GM12875 (cell line): ENCODE data around the gene STK25.

Experiments used
- H3K4me3 ChIP-seq: one replicate; pipeline ENCODE4 v1.5.1; 2011; ENCODE audit warnings: low read depth, low read length, control low read depth
- CTCF ChIP-seq: IDR thresholded peaks from 2 replicates; pipeline ENCODE4 v1.5.1; 2011; ENCODE audit warnings: low read depth, mild to moderate bottlenecking, control low read depth, inconsistent platforms, low read length, moderate library complexity, borderline replicate concordance; ENCODE audit not compliant: insufficient read depth

The STK25 gene

DNA sequence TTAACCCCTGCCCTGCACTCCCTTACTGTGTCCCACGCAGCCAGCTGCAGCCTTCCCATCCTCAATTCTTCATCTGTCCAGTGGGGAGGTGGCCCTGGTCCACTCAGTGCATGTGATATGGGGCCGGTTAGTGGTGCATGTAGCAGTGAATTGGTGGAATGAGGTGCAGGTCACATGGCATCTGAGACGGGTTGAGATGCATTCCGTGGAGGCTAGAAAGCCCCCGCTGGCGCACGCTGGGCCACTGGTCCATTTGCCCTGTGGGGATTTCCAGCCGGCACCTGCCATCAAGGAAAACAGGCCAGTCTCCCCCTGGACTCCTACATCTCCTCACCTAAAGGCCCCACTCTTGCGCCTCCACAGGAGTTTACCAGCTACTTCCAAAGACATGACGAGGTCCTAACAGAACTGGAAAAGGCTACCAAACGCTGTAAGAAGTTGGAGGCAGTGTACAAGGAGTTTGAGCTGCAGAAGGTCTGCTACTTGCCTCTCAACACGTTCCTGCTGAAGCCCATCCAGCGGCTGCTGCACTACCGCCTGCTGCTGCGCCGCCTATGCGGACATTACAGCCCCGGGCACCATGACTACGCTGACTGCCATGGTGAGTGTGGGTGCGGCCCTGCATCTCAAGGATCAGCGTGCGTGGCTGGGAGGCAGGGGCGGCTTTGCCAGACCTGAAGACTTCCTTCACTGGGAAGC is 40.5 kb downstream of the STK25 start:
- no peak for TF ChIP-seq CTCF
- no peak overlapping the region for H3K4me3 ChIP-seq

GRCh38 chr2:241466230-241466629 is 42.2 kb downstream of the STK25 start:
- TF ChIP-seq CTCF: no peak

GRCh38 chr2:241465543-241465942 is 42.8 kb downstream of the STK25 start:
- TF ChIP-seq CTCF: no peak
- no peak overlapping the region for H3K4me3 ChIP-seq

More at GRCh38 chr2:241466230-241466629, 42.2 kb downstream of the STK25 start:
- H3K4me3 ChIP-seq: no peak overlapping the region

DNA sequence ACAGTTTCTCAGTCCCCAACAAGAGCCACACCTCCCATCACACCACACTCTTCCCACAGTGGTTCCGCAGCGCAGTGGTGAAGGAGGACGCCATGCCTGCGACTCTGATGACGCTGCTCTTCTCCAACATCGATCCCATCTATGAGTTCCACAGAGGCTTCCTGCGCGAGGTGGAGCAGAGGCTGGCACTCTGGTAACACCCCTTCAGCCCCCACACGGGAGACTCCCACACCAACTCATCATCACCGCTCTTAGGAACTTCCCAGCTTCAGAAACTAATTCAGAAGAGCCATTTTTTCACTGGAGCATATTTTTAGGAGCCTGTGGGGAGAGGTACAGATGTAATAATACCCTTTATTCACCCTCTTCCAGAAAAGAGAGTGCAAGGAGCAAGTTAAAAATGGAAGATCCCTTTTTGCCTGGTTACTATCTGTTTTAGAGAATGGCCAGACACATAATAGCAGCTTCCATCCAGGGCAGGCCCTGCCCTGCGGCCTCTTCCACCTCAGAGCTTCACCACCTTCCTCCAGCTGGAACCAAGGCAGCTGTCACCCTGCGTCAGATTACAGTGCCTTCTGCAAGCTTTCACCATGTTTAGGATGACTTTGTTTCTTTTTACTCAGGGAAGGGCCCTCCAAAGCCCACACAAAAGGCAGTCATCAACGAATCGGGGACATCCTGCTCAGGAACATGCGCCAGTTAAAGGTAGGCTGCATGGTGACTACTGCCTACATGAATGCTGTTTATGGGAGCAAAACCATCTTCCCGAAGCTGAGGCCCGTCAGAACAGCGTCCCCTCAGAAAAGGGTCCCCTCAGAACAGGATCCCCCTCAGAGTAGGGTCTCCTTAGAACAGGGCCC is 44.9 kb downstream of the STK25 start:
- H3K4me3 ChIP-seq: no peak overlapping the region
- no peak for TF ChIP-seq CTCF

GRCh38 chr2:241461693-241462677 is 46.4 kb downstream of the STK25 start:
- no peak overlapping the region for H3K4me3 ChIP-seq
- no peak for TF ChIP-seq CTCF

GRCh38 chr2:241460631-241461030 is 47.8 kb downstream of the STK25 start:
- no peak overlapping the region for H3K4me3 ChIP-seq
- TF ChIP-seq CTCF: no peak
